Measurements from ENCODE around the gene IDE.
A peak's percentile ranks its signal among the peaks of the same experiment; 100 is the strongest.
"Not testable (repeated sequence)": the region's sequence is repeated elsewhere in the genome, so short reads cannot be mapped to it uniquely, and the experiment has no call there.

The IDE gene

GRCh38 chr10:92593619-92594588, 20.0 kb upstream of the IDE start:
- H3K4me3 ChIP-seq = peak overlapping the region; percentile 71
- H3K27ac ChIP-seq = no peak overlapping the region
- no peak for DNase-seq (ENCODE audit: low spot score)
- TF ChIP-seq CTCF (IDR thresholded peaks at IDR 0.05) = no peak

- peak within 1 kb of the TSS; percentile 71 for H3K4me3 ChIP-seq
- peak; percentile 97 for DNase-seq (ENCODE audit: low spot score)
- H3K27ac ChIP-seq = peak within 1 kb of the TSS; percentile 91 to 94
- TF ChIP-seq CTCF (IDR thresholded peaks at IDR 0.05) = no peak
These were observed 19.1 kb upstream of the IDE start, which contains the start of gene KIF11 for GRCh38 chr10:92592761-92593618. Gene KIF11, plus strand, starts transcription at chr10:92593130. Its CDS starts 246 bp downstream, at chr10:92593376.

GRCh38 chr10:92591550-92592022, 17.7 kb upstream of the IDE start:
- TF ChIP-seq CTCF (IDR thresholded peaks at IDR 0.05) = no peak
- peak overlapping the region; percentile 71 for H3K4me3 ChIP-seq
- H3K27ac ChIP-seq = peak overlapping the region; percentile 91 to 94
- peak; percentile 95 for DNase-seq (ENCODE audit: low spot score)

DNA sequence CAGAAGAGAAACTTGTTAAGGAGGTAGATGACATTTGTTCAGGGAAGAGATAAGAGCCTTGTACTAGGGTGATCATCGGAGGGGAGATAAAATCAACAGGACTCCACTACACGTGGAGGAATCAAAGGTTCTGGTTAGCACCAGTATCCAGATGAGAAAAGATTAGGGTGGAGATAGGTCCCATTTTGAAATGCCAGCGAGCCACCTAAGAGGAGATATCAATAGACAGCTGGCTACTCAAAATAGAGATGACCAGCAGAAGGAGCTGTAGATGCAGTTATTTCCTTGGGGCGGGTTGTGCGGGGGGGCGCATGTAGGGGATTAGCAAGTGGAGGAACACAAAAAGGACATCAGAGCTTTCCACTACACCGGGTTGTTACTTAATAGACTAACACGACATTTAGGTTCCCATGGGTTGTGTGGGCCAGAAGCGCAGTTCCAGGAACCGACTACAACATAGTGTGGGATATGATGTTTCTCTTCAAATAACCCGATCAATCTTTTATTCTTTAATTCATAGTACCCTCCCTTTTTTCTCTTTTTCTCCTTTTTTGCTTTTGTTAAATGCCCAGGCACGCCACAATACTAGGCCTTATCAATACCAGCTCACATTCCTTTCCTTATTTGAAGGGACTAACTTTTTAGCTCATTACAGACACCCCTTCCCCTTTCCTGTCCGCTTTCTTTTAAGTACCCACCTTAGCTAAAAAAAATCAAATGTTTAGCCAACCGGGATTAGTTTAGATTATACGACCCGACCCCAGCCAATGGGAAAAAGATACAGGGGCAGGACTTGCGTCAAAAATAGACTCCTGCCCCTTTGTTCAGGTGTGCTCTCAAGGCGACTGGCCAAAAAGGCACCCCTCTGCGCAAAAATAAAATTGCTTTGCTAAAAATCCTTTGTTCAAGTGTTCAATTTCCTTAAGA, 17.0 kb upstream of the IDE start:
- peak overlapping the region; percentile 91 to 94 for H3K27ac ChIP-seq
- H3K4me3 ChIP-seq = peak overlapping the region; percentile 71
- no peak for DNase-seq (ENCODE audit: low spot score)
- TF ChIP-seq CTCF (IDR thresholded peaks at IDR 0.05) = no peak

GRCh38 chr10:92582347-92582746, 8.5 kb upstream of the IDE start:
- not testable (repeated sequence) for H3K27ac ChIP-seq; H3K4me3 ChIP-seq; DNase-seq (ENCODE audit: low spot score)

DNA sequence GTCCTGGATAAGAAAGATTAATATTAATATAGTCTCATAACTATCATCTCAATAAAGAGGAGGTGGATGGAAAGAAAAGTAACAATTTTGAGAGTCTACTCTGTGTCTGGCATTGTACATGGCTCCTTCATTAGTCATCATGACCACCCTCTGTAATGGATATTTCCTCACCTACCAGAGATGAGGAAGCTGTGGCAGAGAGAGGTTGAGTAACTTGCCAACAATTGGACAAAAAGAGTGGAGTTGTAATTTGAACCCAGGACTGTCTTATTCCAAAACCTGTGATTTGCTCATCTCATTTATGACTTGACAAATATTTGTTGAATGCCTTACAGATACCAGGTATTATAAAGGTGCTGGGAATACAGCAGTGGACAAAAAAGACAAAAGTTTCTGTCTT, 2.1 kb upstream of the IDE start:
- DNase-seq (ENCODE audit: low spot score) = no peak
- Histone ChIP-seq H3K27ac (no peak overlapping the region), H3K4me3 (no peak overlapping the region)
- no peak for TF ChIP-seq CTCF (IDR thresholded peaks at IDR 0.05)

Measured in coronary artery (tissue), 2 donors.